ENCODE data around the gene SMAD5.

Gene SMAD5

DNA sequence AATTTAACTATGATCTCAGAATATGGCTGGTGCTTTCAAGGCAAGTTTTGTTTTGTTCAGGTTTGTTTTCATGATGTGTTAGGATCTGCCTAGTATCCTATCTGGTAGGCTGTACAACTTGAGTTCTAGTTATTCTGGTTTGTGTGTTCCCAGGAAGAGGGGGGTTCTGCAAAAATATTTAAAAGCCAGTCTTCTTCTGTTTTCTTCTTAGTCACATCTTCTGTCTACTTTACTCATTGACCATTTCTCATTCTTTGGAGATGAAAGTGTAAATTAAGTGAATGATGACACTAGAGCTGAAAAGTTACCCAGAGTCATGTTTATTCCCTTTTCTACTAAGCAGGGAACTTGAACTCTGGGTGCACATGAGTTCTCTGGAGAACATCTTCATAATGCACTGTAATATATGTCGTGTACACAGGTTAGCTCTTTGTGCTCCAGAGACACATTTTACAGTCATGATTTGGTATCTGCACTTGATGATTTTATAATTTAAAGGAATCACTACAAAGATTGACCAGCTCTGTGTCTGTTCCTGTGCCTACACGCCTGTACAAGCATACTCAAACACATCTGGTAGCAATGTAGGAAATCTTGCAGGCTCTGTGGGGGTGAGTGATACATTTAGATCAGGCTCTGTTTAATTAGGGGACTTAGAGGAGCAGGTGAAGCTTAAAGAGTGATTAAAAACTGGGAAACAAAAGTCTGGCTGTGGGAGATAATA lies 5.0 kb downstream of the SMAD5 start:
- Histone ChIP-seq H3K27ac (no peak overlapping the region), H3K27me3 (ENCODE audit: insufficient read depth, low read depth, severe bottlenecking) (no peaks in the 10 kb centered on the region), H3K4me3 (ENCODE audit: low read depth, low read length) (no peak overlapping the region), H3K36me3 (peaks cover 11% of the 10 kb centered on the region), H3K9me3 (ENCODE audit: severe bottlenecking) (no peaks in the 10 kb centered on the region)
- no peak for TF ChIP-seq CTCF (IDR thresholded peaks at IDR 0.05; ENCODE audit: low read depth, low read length)
- DNase-seq = no peak

DNA sequence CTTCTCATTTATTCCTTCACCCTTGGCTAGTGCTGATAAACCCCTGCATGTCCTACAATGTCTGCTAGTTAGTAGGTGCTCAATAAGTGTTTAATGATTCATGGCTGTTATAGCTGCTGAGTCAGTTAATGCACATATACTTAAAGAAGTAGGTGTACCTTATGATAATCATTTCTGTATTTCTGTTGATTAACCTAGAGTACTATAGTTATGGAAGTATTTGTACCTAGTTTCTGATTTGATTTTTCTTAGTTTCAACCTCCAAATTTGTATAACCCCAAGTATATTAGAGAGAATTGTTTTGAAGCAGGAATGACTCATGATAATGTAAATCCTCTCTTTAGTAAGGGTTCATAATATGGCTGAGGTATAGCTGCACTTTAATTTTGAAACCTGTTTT lies 8.9 kb downstream of the SMAD5 start:
- no peak overlapping the region for H3K27ac ChIP-seq
- no peak for DNase-seq
- no peak for TF ChIP-seq CTCF (IDR thresholded peaks at IDR 0.05; ENCODE audit: low read depth, low read length)
- H3K4me3 ChIP-seq (ENCODE audit: low read depth, low read length) = no peak overlapping the region
- peaks cover 6% of the 10 kb centered on the region; the same call in 1 of the 2 replicates for H3K36me3 ChIP-seq
- H3K27me3 ChIP-seq (ENCODE audit: insufficient read depth, low read depth, severe bottlenecking) = no peaks in the 10 kb centered on the region
- H3K9me3 ChIP-seq (ENCODE audit: severe bottlenecking) = no peaks in the 10 kb centered on the region

GRCh38 chr5:136143312-136143711 lies 10.7 kb downstream of the SMAD5 start:
- Histone ChIP-seq H3K9me3 (ENCODE audit: severe bottlenecking) (no peaks in the 10 kb centered on the region), H3K4me3 (ENCODE audit: low read depth, low read length) (no peak overlapping the region), H3K27ac (no peak overlapping the region), H3K27me3 (ENCODE audit: insufficient read depth, low read depth, severe bottlenecking) (no peaks in the 10 kb centered on the region), H3K36me3 (peaks cover 7% of the 10 kb centered on the region)
- TF ChIP-seq CTCF (IDR thresholded peaks at IDR 0.05; ENCODE audit: low read depth, low read length) = no peak
- DNase-seq = no peak

GRCh38 chr5:136143763-136144162 lies 11.1 kb downstream of the SMAD5 start:
- H3K9me3 ChIP-seq (ENCODE audit: severe bottlenecking) = no peaks in the 10 kb centered on the region
- peaks cover 12% of the 10 kb centered on the region for H3K36me3 ChIP-seq
- H3K27ac ChIP-seq = no peak overlapping the region
- H3K27me3 ChIP-seq (ENCODE audit: insufficient read depth, low read depth, severe bottlenecking) = no peaks in the 10 kb centered on the region
- TF ChIP-seq CTCF (IDR thresholded peaks at IDR 0.05; ENCODE audit: low read depth, low read length) = no peak
- H3K4me3 ChIP-seq (ENCODE audit: low read depth, low read length) = no peak overlapping the region
- DNase-seq = no peak

GRCh38 chr5:136145030-136145429 lies 12.4 kb downstream of the SMAD5 start:
- Histone ChIP-seq H3K27ac (no peak overlapping the region), H3K9me3 (ENCODE audit: severe bottlenecking) (no peaks in the 10 kb centered on the region), H3K4me3 (ENCODE audit: low read depth, low read length) (no peak overlapping the region), H3K36me3 (peaks cover 15% of the 10 kb centered on the region), H3K27me3 (ENCODE audit: insufficient read depth, low read depth, severe bottlenecking) (no peaks in the 10 kb centered on the region)
- no peak for DNase-seq
- no peak for TF ChIP-seq CTCF (IDR thresholded peaks at IDR 0.05; ENCODE audit: low read depth, low read length)

DNA sequence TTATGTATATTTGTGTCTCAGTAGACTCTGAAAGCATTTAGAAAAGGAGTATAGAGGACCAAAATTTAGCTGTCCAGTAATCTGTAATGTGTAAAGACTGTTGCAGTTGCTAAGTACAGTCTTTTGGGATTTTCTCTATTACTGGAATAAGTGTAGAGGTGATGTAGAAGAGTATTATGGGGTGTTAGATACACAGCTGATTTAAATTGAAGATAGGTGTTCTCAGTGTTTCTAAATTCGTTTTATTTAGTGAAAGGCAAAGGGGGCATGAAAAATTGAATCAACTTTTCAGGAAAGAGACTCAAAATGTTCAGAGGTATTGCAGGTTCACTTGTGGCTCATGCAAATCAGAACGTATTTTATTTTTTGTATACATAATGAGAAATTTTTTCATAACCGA lies 13.6 kb downstream of the SMAD5 start:
- peaks cover 17% of the 10 kb centered on the region for H3K36me3 ChIP-seq
- H3K9me3 ChIP-seq (ENCODE audit: severe bottlenecking) = no peaks in the 10 kb centered on the region
- no peak overlapping the region for H3K27ac ChIP-seq
- no peak for DNase-seq
- no peak overlapping the region for H3K4me3 ChIP-seq (ENCODE audit: low read depth, low read length)
- H3K27me3 ChIP-seq (ENCODE audit: insufficient read depth, low read depth, severe bottlenecking) = no peaks in the 10 kb centered on the region
- TF ChIP-seq CTCF (IDR thresholded peaks at IDR 0.05; ENCODE audit: low read depth, low read length) = no peak
